Neuronal stem cell (in vitro differentiated cells): ENCODE measurements around the gene MN1.
A peak's percentile ranks its signal among the peaks of the same experiment; 100 is the strongest.

Experiments used
- DNase-seq: peaks from one replicate; pipeline ENCODE4 v3.0.0-alpha.2; 2013; ENCODE audit warnings: low spot score
- H2AFZ ChIP-seq: one replicate; pipeline ENCODE4 v1.6.1; 2013; ENCODE audit warnings: mild to moderate bottlenecking, low read length, inconsistent platforms
- H2AK5ac ChIP-seq: 2 replicates; pipeline ENCODE4 v1.6.1; 2013; ENCODE audit warnings: low read depth, mild to moderate bottlenecking, inconsistent platforms, low read length, moderate library complexity, mixed read lengths
- H2BK120ac ChIP-seq: 2 replicates; pipeline ENCODE4 v1.6.1; 2013; ENCODE audit warnings: low read depth, mild to moderate bottlenecking, inconsistent platforms, low read length, moderate library complexity, mixed read lengths
- H2BK12ac ChIP-seq: one replicate; pipeline ENCODE4 v1.6.1; 2013; ENCODE audit warnings: low read length, inconsistent platforms
- H2BK15ac ChIP-seq: 2 replicates; pipeline ENCODE4 v1.6.1; 2013; ENCODE audit warnings: mild to moderate bottlenecking, low read length, inconsistent platforms, mixed read lengths
- H2BK5ac ChIP-seq: one replicate; pipeline ENCODE4 v1.6.1; 2013; ENCODE audit warnings: inconsistent platforms, mild to moderate bottlenecking, low read length, moderate library complexity
- H3K14ac ChIP-seq: one replicate; pipeline ENCODE4 v1.6.1; 2013; ENCODE audit warnings: low read length, inconsistent platforms
- H3K18ac ChIP-seq: 2 replicates; pipeline ENCODE4 v1.6.1; 2013; ENCODE audit warnings: low read length, inconsistent platforms
- H3K23ac ChIP-seq: 2 replicates; pipeline ENCODE4 v1.6.1; 2013; ENCODE audit warnings: low read depth, mild to moderate bottlenecking, mixed read lengths, low read length, inconsistent platforms; ENCODE audit not compliant: poor library complexity
- H3K27ac ChIP-seq: replicated peaks from 3 replicates; pipeline ENCODE4 v1.5.1; 2013; ENCODE audit warnings: low read length, inconsistent platforms
- H3K27me3 ChIP-seq, 3 experiments: 2 replicates each; pipeline ENCODE4 v1.6.1; 2013; ENCODE audit warnings: low read length in 3 of 3, mild to moderate bottlenecking in 2 of 3, inconsistent platforms in 1 of 3, low read depth in 1 of 3, mixed read lengths in 1 of 3, moderate library complexity in 1 of 3; ENCODE audit not compliant: control insufficient read depth in 3 of 3, insufficient read depth in 3 of 3
- H3K36me3 ChIP-seq, 2 donors: replicated peaks in 1 of 2; 2 replicates each; pipeline ENCODE4 v1.6.1; 2013; ENCODE audit warnings: low read length in 2 of 2; ENCODE audit not compliant: control insufficient read depth in 2 of 2, insufficient read depth in 2 of 2
- H3K4ac ChIP-seq: 2 replicates; pipeline ENCODE4 v1.6.1; 2013; ENCODE audit warnings: inconsistent platforms, mild to moderate bottlenecking, low read length, moderate library complexity
- H3K4me1 ChIP-seq, 2 donors: 1 replicate in 1 of 2; 2 replicates in 1 of 2; pipeline ENCODE4 v1.6.1; 2013; ENCODE audit warnings: low read length in 2 of 2, low read depth in 1 of 2; ENCODE audit not compliant: control insufficient read depth in 2 of 2, insufficient read depth in 1 of 2
- H3K4me2 ChIP-seq: one replicate; pipeline ENCODE4 v1.6.1; 2013; ENCODE audit warnings: mild to moderate bottlenecking, low read length, inconsistent platforms; ENCODE audit not compliant: insufficient read depth, poor library complexity, severe bottlenecking
- H3K4me3 ChIP-seq, 2 donors: 2 replicates each; pipeline ENCODE4 v1.5.1; 2013; ENCODE audit warnings: low read length in 2 of 2, mild to moderate bottlenecking in 2 of 2, inconsistent platforms in 1 of 2, moderate library complexity in 1 of 2
- H3K79me1 ChIP-seq: one replicate; pipeline ENCODE4 v1.6.1; 2013; ENCODE audit warnings: low read depth, mild to moderate bottlenecking, inconsistent platforms, low read length, moderate library complexity
- H3K9ac ChIP-seq: one replicate; pipeline ENCODE4 v1.6.1; 2013; ENCODE audit warnings: mild to moderate bottlenecking, low read depth, low read length, inconsistent platforms; ENCODE audit not compliant: poor library complexity
- H3K9me3 ChIP-seq, 2 donors: replicated peaks in 1 of 2; 2 replicates each; pipeline versions ENCODE3 to v1.6.1; 2013; ENCODE audit warnings: low read length in 2 of 2, mild to moderate bottlenecking in 2 of 2, inconsistent platforms in 1 of 2, low read depth in 1 of 2, mixed read lengths in 1 of 2, moderate library complexity in 1 of 2; ENCODE audit not compliant: control insufficient read depth in 2 of 2, insufficient read depth in 1 of 2
- H4K8ac ChIP-seq: one replicate; pipeline ENCODE4 v1.6.1; 2013; ENCODE audit warnings: low read depth, mild to moderate bottlenecking, inconsistent platforms, low read length, moderate library complexity
- H4K91ac ChIP-seq: one replicate; pipeline ENCODE4 v1.6.1; 2013; ENCODE audit warnings: low read length, low read depth, mild to moderate bottlenecking, inconsistent platforms; ENCODE audit not compliant: poor library complexity
- WGBS, 2 donors: extraction: QIAGEN DNeasy Blood & Tissue Kit; methylation state at CpG; one replicate each; pipeline ENCODE4 v1.1.7; 2013; ENCODE audit warnings: missing lambda C conversion rate in 2 of 2, mixed read lengths in 1 of 2; ENCODE audit not compliant: insufficient read length in 2 of 2, insufficient replicate concordance in 1 of 2; ENCODE audit errors: extremely low coverage in 2 of 2; 5-methylcytosine and 5-hydroxymethylcytosine counted together

MN1 gene

DNA sequence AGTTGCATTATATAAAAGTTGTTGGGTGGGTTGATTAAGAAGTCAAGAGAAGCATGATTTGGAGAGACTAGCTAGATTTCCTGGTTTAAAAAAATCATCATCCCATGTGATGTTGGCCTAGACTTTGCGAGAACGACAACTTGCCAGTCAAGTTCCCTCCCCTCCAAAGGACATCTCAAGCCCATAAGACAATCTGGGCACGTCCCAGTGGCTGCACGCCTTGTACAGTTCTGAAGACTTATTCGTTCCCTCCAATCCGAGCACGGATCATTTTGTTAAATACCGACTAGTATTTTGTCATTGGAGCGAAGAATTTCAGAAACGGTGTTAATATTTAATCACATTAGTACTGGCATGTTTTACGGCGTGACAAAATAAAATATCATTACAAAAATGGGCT lies 8.0 kb downstream of the MN1 start:
- no peak overlapping the region for H2BK15ac ChIP-seq
- no peak overlapping the region for H3K23ac ChIP-seq
- H3K27me3 ChIP-seq = no peaks in the 10 kb centered on the region
- H3K36me3 ChIP-seq = peaks cover 8 to 99% of the 10 kb centered on the region in 2 donors
- no peak overlapping the region for H2AK5ac ChIP-seq
- no peak overlapping the region for H3K14ac ChIP-seq
- H3K9ac ChIP-seq = no peak overlapping the region
- H3K79me1 ChIP-seq = peaks cover 12% of the 10 kb centered on the region
- H4K8ac ChIP-seq = no peak overlapping the region
- no peak overlapping the region for H3K18ac ChIP-seq
- H2AFZ ChIP-seq = no peak overlapping the region
- H3K4me3 ChIP-seq = peak overlapping the region in 1 of 2 donors; percentile 95
- H2BK120ac ChIP-seq = no peak overlapping the region
- H2BK5ac ChIP-seq = no peak overlapping the region
- no peaks in the 10 kb centered on the region for H3K9me3 ChIP-seq
- H3K4ac ChIP-seq = no peak overlapping the region
- H3K4me2 ChIP-seq = no peak overlapping the region
- H3K4me1 ChIP-seq = peaks cover 49 to 53% of the 10 kb centered on the region in 2 donors
- no peak overlapping the region for H4K91ac ChIP-seq
- DNase-seq = no peak
- WGBS, 2 donors = no CpG with 5 or more reads among the region's 12 CpGs
- no peak overlapping the region for H3K27ac ChIP-seq
- H2BK12ac ChIP-seq = no peak overlapping the region

DNA sequence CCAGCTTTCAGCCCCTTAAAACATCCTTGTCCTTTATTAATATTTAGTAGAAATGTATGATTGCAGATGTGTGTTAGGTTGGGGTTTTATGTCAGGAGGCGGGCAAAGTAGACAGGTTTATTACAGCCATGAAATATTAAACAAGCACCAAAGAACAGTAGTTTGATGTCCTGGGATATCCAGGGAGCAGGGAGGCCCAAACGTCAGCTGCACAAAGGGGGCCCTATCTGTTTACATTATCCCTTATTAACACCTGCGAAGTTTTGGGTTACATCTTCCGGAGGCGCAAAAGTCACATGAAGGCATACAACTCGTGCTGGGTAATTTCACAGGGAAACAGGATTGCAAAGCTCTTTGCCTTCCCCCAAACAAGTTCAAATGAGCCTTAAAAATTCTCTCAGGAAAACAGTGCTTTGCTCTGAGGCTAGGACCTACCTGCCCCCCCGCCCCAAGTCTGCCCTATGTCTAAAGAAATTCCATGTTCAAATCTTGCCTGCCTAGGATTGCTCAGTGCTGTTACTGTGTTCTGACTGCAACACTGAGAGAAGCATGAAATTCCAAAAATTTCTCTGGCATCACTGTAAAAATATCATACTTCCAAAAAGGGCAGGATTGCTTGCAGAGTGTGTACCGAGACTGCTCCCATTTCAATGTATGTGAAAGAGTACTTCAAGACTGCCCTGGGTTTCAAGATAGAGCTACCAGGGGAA lies 8.9 kb downstream of the MN1 start:
- Histone ChIP-seq H3K9me3 (no peaks in the 10 kb centered on the region), H3K27ac (no peak overlapping the region), H3K14ac (no peak overlapping the region), H2BK5ac (no peak overlapping the region), H2AFZ (no peak overlapping the region), H2BK12ac (no peak overlapping the region), H3K23ac (no peak overlapping the region), H2BK120ac (no peak overlapping the region), H4K8ac (no peak overlapping the region), H2AK5ac (no peak overlapping the region), H3K4ac (no peak overlapping the region), H3K4me1 (peaks cover 53 to 60% of the 10 kb centered on the region in 2 donors), H2BK15ac (no peak overlapping the region), H4K91ac (no peak overlapping the region), H3K4me2 (no peak overlapping the region), H3K9ac (no peak overlapping the region), H3K18ac (no peak overlapping the region), H3K4me3 (peak overlapping the region in 1 of 2 donors; percentile 95), H3K36me3 (peaks cover 8 to 99% of the 10 kb centered on the region in 2 donors), H3K79me1 (peaks cover 8% of the 10 kb centered on the region), H3K27me3 (no peaks in the 10 kb centered on the region)
- no peak for DNase-seq
- no CpG with 5 or more reads among the region's 8 CpGs for WGBS, 2 donors

DNA sequence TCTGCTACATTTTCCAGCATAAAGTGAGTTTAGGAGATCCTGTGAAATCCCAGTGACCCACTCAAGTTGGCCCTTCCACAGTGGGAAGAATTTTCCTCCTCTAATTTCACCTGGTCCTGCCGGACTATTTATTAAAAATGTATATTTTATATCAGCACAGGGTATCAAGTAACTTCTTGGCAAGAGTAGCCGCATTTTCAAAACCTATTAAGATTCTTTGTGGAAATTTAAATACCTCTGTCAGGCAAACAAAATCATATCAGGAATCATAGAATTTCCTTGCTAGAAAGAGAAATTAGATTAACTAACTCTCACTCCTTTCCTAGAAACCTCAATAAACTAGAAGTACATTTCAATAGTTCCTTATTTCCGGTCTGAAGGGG lies 9.7 kb downstream of the MN1 start:
- no peak overlapping the region for H3K14ac ChIP-seq
- no peak overlapping the region for H2BK120ac ChIP-seq
- no CpG with 5 or more reads among the region's 3 CpGs for WGBS, 2 donors
- H3K18ac ChIP-seq = no peak overlapping the region
- H3K4me1 ChIP-seq = peaks cover 49 to 62% of the 10 kb centered on the region in 2 donors
- H4K91ac ChIP-seq = no peak overlapping the region
- H3K23ac ChIP-seq = no peak overlapping the region
- DNase-seq = no peak
- no peak overlapping the region for H4K8ac ChIP-seq
- no peak overlapping the region for H2BK12ac ChIP-seq
- peaks cover under 1% of the 10 kb centered on the region for H3K79me1 ChIP-seq
- H2AK5ac ChIP-seq = no peak overlapping the region
- H3K9me3 ChIP-seq = no peaks in the 10 kb centered on the region
- no peak overlapping the region for H2BK5ac ChIP-seq
- H3K27me3 ChIP-seq = no peaks in the 10 kb centered on the region
- H3K4me3 ChIP-seq = peak overlapping the region in 1 of 2 donors; percentile 30
- no peak overlapping the region for H2BK15ac ChIP-seq
- H3K27ac ChIP-seq = no peak overlapping the region
- no peak overlapping the region for H2AFZ ChIP-seq
- no peak overlapping the region for H3K4ac ChIP-seq
- no peak overlapping the region for H3K9ac ChIP-seq
- H3K4me2 ChIP-seq = no peak overlapping the region
- peaks cover 6 to 99% of the 10 kb centered on the region in 2 donors for H3K36me3 ChIP-seq

DNA sequence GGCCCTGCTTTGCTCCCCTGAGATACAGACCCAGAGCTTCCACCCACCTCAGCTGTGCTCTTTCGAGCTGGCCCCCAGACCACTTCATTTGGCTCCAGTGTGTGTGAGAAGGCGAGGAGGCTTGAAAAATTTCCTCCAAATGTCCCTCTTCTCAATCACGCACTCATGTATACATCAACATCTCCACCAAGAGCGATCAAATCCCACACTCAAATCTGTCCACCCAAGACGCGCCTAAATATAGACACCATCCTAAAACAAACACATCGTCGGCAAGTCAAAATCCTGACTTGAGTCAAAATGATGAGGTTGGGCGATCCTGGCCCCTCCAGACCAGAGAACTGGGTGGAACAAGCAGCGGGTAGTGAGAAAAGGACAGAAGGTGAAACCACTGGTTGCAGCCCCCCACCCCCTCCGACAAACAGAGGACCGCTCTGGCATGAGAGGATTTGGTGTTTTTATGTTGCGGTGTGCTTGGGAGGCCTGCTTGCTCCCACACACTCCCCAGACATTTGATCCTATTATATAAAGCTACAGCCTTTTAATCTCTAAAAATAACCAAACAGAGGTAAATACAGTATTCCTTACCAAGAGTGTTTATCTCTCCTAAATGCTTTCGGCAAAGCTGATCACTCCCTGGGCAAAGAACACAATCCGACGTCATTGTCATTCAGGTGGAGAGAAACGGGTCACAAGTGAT lies 10.2 kb downstream of the MN1 start:
- Histone ChIP-seq H3K27me3 (no peaks in the 10 kb centered on the region), H3K4me2 (peak overlapping the region; percentile 37), H2BK12ac (no peak overlapping the region), H3K4ac (no peak overlapping the region), H4K91ac (no peak overlapping the region), H2BK120ac (no peak overlapping the region), H4K8ac (no peak overlapping the region), H3K18ac (peak overlapping the region; percentile 50), H3K4me3 (peak overlapping the region in 1 of 2 donors; percentile 30), H3K27ac (no peak overlapping the region), H3K23ac (no peak overlapping the region), H3K14ac (no peak overlapping the region), H2BK5ac (no peak overlapping the region), H2AFZ (no peak overlapping the region), H3K9ac (no peak overlapping the region), H3K9me3 (no peaks in the 10 kb centered on the region), H3K4me1 (peaks cover 48 to 67% of the 10 kb centered on the region in 2 donors), H2AK5ac (no peak overlapping the region), H2BK15ac (no peak overlapping the region), H3K79me1 (no peaks in the 10 kb centered on the region), H3K36me3 (peaks cover 2 to 99% of the 10 kb centered on the region in 2 donors)
- WGBS, 2 donors = no CpG with 5 or more reads among the region's 17 CpGs
- DNase-seq = no peak
